CD4-positive, alpha-beta T cell treated with Interferon gamma for 1 hour (primary cell): ENCODE data around the gene ARRDC5.
"Not testable (repeated sequence)": the region's sequence is repeated elsewhere in the genome, so short reads cannot be mapped to it uniquely, and the experiment has no call there.

Experiments
- DNase-seq: peaks from one replicate; pipeline ENCODE4 v3.0.0-alpha.2; 2020

The ARRDC5 gene

GRCh38 chr19:4867534-4868285 is 35.0 kb downstream of the ARRDC5 start, which contains the start of gene PLIN3:
PLIN3 (minus strand) TSS chr19:4867667; CDS start chr19:4861394, 6,273 bp downstream.
- DNase-seq: peak; percentile 87

DNA sequence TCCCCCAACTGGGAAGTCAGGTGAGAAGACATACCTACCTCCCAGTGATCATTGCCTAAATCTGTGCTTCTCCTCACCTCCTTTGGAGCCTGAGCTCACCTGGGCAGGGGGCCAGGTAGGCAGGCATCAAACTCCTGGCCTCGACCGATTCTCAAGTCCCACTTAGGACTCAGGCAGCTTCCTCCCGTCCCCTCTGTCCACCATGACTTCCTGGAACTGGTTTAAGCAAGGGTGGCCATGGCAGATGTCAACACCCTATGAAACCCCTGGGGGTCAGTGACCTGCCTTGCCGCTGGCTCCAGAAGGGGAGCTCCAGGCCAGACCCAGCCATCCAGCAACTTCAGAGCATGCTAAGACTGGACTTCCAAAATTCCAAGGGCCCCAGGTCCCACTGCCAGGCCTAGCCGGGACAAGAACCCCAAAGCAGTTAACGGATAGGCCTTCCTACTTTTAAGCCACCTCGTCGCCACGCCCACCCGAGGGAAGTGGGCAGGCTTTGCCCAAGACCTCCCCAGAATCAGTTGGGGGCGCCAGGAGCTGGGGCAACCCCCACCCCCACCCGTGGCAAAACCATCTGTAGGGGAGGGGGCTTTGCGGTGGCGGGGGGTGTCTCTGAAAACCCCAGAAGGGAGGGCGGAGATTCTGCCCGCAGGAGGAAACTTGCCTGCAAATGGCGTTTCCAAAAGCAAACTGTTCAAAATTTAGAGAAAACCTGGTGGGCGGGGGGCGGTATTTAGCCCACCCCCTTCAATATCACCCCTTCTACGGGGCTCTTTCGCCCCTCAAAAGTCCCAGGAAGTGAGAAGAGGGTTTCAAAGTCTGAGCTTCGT is 35.9 kb downstream of the ARRDC5 start:
- peak; percentile 49 for DNase-seq

- DNase-seq: no peak
These were observed 41.5 kb downstream of the ARRDC5 start for GRCh38 chr19:4861147-4861546.

DNA sequence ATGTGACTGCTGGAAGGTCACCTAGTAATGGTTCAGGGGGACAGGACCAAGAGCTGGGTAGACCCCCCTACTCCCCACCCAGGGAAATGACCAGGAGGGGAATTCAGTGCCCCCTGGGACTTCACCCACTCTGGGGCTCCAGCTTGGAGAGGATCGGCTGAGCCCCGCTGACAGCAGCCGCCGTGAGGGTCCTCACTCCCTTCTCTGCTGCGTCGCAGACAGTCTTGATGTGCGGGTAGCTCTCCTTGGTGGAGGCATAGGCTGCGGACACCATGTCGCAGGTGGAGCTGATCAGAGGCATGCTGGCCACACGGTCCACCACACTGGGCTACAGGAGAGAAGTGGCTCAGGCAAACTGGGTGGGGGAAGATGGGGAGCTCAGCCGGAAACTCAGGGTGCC is 43.0 kb downstream of the ARRDC5 start:
- DNase-seq: no peak

DNA sequence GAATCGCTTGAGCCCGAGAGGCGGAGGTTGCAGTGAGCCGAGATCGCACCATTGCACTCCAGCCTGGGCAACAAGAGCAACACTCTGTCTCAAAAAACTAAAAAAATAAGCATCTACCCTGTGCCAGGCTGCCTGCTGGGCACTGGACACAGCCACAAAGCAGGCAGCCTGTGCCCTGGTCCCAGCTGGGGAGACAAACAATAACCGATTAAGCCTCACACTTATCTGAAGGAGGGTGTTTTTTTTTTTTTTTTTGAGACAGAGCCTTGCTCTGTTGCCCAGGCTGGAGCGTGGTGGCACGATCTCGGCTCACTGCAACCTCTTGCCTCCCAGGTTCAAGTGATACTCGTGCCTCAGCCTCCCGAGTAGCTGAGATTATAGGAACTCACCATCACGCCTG is 46.2 kb downstream of the ARRDC5 start:
- DNase-seq: not testable (repeated sequence)

DNA sequence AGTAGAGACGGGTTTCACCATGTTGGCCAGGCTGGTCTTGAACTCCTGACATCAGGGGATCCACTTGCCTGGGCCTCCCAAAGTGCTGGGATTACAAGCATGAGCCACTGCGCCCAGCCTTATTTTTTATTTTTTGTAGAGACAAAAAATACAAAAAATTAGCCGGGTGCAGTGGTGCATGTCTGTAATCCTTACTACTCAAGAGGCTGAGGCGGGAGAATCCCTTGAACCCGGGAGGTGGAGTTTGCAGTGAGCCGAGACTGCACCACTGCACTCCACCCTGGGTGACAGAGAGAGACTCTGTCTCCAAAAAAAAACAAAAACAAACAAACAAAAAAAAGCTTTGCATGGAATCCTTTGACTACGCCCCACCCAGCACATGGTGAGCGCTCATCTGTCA is 49.2 kb downstream of the ARRDC5 start:
- not testable (repeated sequence) for DNase-seq

- no peak for DNase-seq
These were observed 50.2 kb downstream of the ARRDC5 start for GRCh38 chr19:4852484-4852883.

DNA sequence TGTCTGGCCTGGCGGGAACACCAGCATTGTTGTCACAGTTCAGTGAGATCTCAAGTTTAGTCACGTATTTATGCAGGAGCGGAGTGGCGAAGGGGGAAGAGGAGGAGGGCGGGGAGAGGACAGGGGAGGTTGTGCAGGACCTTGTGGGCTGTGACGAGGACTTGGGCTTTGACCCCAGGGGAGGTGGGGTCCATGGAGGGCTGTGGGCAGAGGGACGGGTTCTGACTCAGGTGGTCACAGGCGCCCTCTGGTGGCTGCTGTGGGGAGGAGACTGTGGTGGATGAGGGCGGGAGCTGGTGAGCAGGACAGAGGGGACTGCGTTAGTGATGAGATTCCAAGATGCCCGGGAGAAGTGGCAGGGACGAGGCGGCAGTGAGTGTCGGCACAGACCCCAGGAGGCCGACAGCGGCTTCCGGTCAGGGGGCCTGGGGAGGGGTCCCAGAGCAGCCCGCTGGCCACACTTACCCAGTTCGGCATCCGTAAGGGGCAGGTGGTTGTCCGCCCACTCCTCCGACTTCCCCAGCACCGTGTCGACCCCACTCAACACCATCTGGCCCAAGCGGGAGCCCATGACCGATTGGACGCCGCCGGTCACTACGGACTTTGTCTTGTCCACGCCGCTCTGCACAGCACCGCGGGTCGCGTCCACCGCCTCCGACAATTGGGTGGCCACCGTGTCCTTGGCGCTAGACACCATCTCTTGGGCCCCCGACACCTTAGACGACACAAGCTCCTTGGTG is 51.0 kb downstream of the ARRDC5 start:
- peak; percentile 67 for DNase-seq

- no peak for DNase-seq
These were observed 53.7 kb downstream of the ARRDC5 start for GRCh38 chr19:4849019-4849418.

- DNase-seq: no peak
These were observed 55.3 kb downstream of the ARRDC5 start for GRCh38 chr19:4847190-4847973.

DNA sequence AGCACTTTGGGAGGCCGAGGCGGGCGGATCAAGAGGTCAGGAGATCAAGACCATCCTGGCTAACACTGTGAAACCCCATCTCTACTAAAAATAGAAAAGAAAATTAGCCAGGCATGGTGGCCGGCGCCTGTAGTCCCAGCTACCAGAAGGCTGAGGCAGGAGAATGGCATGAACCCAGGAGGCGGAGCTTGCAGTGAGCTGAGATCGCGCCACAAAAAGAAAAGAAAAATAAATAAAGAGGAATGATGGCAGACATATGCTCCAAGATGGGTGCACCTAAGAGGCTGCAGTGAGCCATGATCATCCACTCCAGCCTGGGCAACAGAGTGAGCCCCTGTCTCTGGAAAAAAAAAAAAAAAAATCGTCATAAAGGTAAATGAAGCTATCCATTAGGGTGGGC is 56.7 kb downstream of the ARRDC5 start:
- DNase-seq: not testable (repeated sequence)

GRCh38 chr19:4844348-4845179 is 58.1 kb downstream of the ARRDC5 start:
- DNase-seq: no peak

- no peak for DNase-seq
These were observed 59.1 kb downstream of the ARRDC5 start for GRCh38 chr19:4843647-4843965.
